H1 (cell line): ENCODE results near the gene HGFAC.

ENCODE experiments used
- CBX5 ChIP-seq: fragments of 300-800, 300-1000 bp; sonication (generic); IDR thresholded peaks from 2 replicates; pipeline ENCODE4 v1.7.1; 2016; ENCODE audit warnings: antibody characterized with exemption, low read length, low read depth
- HDAC6 ChIP-seq: IDR thresholded peaks from one replicate; pipeline ENCODE4 v1.7.1; 2012; ENCODE audit warnings: low read depth, mild to moderate bottlenecking, inconsistent platforms, low read length, moderate library complexity
- JUN ChIP-seq: IDR thresholded peaks from 2 replicates; pipeline ENCODE4 v1.6.1; 2011; ENCODE audit warnings: low read depth, mild to moderate bottlenecking, improper control_type of control experiment, low read length
- POLR2A ChIP-seq, 2 experiments: IDR thresholded peaks; 1 replicate in 1 of 2; 2 replicates in 1 of 2; pipeline ENCODE4 v1.6.1; 2011; ENCODE audit warnings: low read depth in 2 of 2, low read length in 2 of 2, mild to moderate bottlenecking in 2 of 2; ENCODE audit errors: control extremely low read depth in 1 of 2
- POLR2AphosphoS5 ChIP-seq: IDR thresholded peaks from 2 replicates; pipeline ENCODE4 v1.6.1; 2011; ENCODE audit warnings: low read depth, low read length
- POU5F1 ChIP-seq: IDR thresholded peaks from 2 replicates; pipeline ENCODE4 v1.6.1; 2011; ENCODE audit warnings: low read depth, mild to moderate bottlenecking, low read length, moderate library complexity
- SIN3A ChIP-seq, 2 experiments: IDR thresholded peaks in 1 of 2; conservative IDR thresholded peaks in 1 of 2; 2 replicates each; pipeline ENCODE4 v1.6.1; 2011 to 2012; ENCODE audit warnings: low read length in 2 of 2, improper control_type of control experiment in 1 of 2, low read depth in 1 of 2, mild to moderate bottlenecking in 1 of 2
- SP2 ChIP-seq: IDR thresholded peaks from 2 replicates; pipeline ENCODE4 v1.6.1; 2012; ENCODE audit warnings: mild to moderate bottlenecking, low read length, inconsistent platforms
- TAF1 ChIP-seq: IDR thresholded peaks from 2 replicates; pipeline ENCODE4 v1.6.1; 2011; ENCODE audit warnings: mild to moderate bottlenecking, low read depth, low read length
- TF ChIP-seq, protein P1 (sequence below), 3 experiments: IDR thresholded peaks; 1 replicate in 2 of 3; 2 replicates in 1 of 3; pipeline versions ENCODE4 v1.5.1 to v1.6.1; 2011; ENCODE audit warnings: low read length in 3 of 3, mild to moderate bottlenecking in 3 of 3, inconsistent platforms in 2 of 3, low read depth in 1 of 3, moderate library complexity in 1 of 3; ENCODE audit not compliant: insufficient read depth in 1 of 3; ENCODE audit errors: control extremely low read depth in 1 of 3

DNA sequence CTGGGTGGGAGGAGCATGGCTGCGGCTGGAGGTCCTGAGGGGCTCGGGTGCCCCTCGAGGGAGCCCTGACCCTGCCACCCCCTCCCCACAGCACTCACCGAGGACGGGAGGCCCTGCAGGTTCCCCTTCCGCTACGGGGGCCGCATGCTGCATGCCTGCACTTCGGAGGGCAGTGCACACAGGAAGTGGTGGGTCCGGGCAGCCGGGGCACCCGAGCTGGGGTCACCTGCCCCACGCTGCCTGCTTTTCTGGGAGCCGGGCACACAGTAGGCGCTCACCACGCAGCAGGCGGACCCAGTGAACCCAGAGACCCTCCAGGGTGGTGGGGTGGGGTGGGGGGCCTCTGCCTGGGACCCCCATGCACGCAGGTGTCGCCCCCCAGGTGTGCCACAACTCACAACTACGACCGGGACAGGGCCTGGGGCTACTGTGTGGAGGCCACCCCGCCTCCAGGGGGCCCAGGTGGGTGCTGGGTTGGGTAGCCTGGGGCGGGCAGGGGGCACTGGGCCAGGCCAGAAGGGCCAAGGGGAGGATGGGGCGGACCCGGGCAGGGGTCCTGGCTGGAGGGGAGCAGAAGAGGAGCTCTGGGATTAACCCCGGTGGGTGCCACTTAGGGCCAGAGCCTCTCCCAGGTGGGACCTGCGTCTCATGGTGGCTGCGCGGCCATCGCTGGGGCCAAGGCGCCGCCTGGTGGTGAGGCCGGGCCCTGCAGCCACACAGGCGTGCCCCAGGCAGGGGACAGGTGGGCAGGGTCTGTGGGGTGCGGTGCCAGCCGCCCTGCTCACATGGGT, 1.4 kb downstream of the HGFAC start:
- no peak for TF ChIP-seq JUN
- TF ChIP-seq TAF1, result no peak
- TF ChIP-seq POU5F1, result no peak
- TF ChIP-seq HDAC6, result no peak
- no peak for TF ChIP-seq SP2
- TF ChIP-seq POLR2AphosphoS5, result no peak
- TF ChIP-seq CBX5, result no peak
- TF ChIP-seq, protein P1, sequence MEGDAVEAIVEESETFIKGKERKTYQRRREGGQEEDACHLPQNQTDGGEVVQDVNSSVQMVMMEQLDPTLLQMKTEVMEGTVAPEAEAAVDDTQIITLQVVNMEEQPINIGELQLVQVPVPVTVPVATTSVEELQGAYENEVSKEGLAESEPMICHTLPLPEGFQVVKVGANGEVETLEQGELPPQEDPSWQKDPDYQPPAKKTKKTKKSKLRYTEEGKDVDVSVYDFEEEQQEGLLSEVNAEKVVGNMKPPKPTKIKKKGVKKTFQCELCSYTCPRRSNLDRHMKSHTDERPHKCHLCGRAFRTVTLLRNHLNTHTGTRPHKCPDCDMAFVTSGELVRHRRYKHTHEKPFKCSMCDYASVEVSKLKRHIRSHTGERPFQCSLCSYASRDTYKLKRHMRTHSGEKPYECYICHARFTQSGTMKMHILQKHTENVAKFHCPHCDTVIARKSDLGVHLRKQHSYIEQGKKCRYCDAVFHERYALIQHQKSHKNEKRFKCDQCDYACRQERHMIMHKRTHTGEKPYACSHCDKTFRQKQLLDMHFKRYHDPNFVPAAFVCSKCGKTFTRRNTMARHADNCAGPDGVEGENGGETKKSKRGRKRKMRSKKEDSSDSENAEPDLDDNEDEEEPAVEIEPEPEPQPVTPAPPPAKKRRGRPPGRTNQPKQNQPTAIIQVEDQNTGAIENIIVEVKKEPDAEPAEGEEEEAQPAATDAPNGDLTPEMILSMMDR (IDR thresholded peaks at IDR 0.05; ENCODE audit: control extremely low read depth in 1 of 3, insufficient read depth in 1 of 3, low read depth in 1 of 3, low read length in 3 of 3), result peak in 2 of 3 experiments; percentile 96 to 97; a peak in 3 of 4 replicates
- no peak for TF ChIP-seq POLR2A (IDR thresholded peaks at IDR 0.05; ENCODE audit: control extremely low read depth in 1 of 2, low read depth in 2 of 2, low read length in 2 of 2)
- TF ChIP-seq SIN3A (conservative IDR thresholded peaks at IDR 0.05 in 1 of 2, IDR thresholded peaks at IDR 0.05 in 1 of 2; ENCODE audit: low read depth in 1 of 2, low read length in 2 of 2), result no peak
